Activated naive CD4-positive, alpha-beta T cell treated with anti-CD3 and anti-CD28 coated beads, Interleukin-2, amount 50 U/mL, for 72 hours (primary cell): Measurements from ENCODE around the gene KRT81. TPM values are rescaled to one million over a fixed set of nuclear protein-coding genes. Genes with fewer than 3 reads are reported as not detected.
A peak's percentile ranks its signal among the peaks of the same experiment; 100 is the strongest.
"Not testable (repeated sequence)": the region's sequence is repeated elsewhere in the genome, so short reads cannot be mapped to it uniquely, and the experiment has no call there.

Experiments
- ATAC-seq, 2 donors: fragments of 150-1000 bp; cut with Tn5 transposase; 2 replicates each; pipeline ENCODE4 v1.10.0; 2021; ENCODE audit warnings: mild to moderate bottlenecking in 2 of 2, moderate library complexity in 2 of 2
- DNase-seq, 2 donors: peaks; one replicate each; pipeline ENCODE4 v3.0.0; 2021 to 2022; ENCODE audit warnings: low spot score in 2 of 2
- H3K27ac Mint-ChIP-seq, 2 donors: one replicate each; pipeline ENCODE4 v1.8.0; 2022; ENCODE audit warnings: mild to moderate bottlenecking in 2 of 2, mixed read lengths in 2 of 2
- H3K36me3 Mint-ChIP-seq, 2 donors: one replicate each; pipeline ENCODE4 v1.8.0; 2022; ENCODE audit warnings: mixed read lengths in 2 of 2
- H3K9me3 Mint-ChIP-seq, 2 donors: one replicate each; pipeline ENCODE4 v1.8.0; 2022; ENCODE audit warnings: mixed read lengths in 2 of 2
- total RNA-seq, 2 donors: library from RNA; stranded (reverse); gene quantifications; one replicate each; pipeline ENCODE4 v1.2.3, GENCODE V29; 2022

KRT81 gene
- total RNA-seq, 2 donors from 2014 or later, result not detected

- ATAC-seq (no peak), DNase-seq (no peak)
- peaks cover 0 to 4% of the 10 kb centered on the region in 2 donors for H3K36me3 Mint-ChIP-seq
- H3K27ac Mint-ChIP-seq, result no peak overlapping the region
- no peaks in the 10 kb centered on the region for H3K9me3 Mint-ChIP-seq
Observed at GRCh38 chr12:52306731-52307130, 15.4 kb upstream of the KRT81 start.

GRCh38 chr12:52305921-52306705 lies 14.8 kb upstream of the KRT81 start:
- no peaks in the 10 kb centered on the region for H3K9me3 Mint-ChIP-seq
- H3K36me3 Mint-ChIP-seq, result peaks cover 0 to 4% of the 10 kb centered on the region in 2 donors
- no peak overlapping the region for H3K27ac Mint-ChIP-seq
- peak in 1 of 2 donors; percentile 21 for DNase-seq
- no peak for ATAC-seq

- H3K27ac Mint-ChIP-seq, result not testable (repeated sequence)
Observed at GRCh38 chr12:52304941-52305411, 13.6 kb upstream of the KRT81 start.

GRCh38 chr12:52302242-52302914 lies 11.0 kb upstream of the KRT81 start:
- not testable (repeated sequence) for ATAC-seq, H3K36me3 Mint-ChIP-seq, H3K27ac Mint-ChIP-seq, H3K9me3 Mint-ChIP-seq, DNase-seq

More at GRCh38 chr12:52304941-52305411, 13.6 kb upstream of the KRT81 start:
- H3K36me3 Mint-ChIP-seq, DNase-seq, H3K9me3 Mint-ChIP-seq: not testable (repeated sequence)
- ATAC-seq, result peak; percentile 44 to 57

- not testable (repeated sequence) for ATAC-seq, H3K36me3 Mint-ChIP-seq, DNase-seq, H3K9me3 Mint-ChIP-seq, H3K27ac Mint-ChIP-seq
Observed at GRCh38 chr12:52301721-52302120, 10.4 kb upstream of the KRT81 start.

- H3K9me3 Mint-ChIP-seq, result no peaks in the 10 kb centered on the region
- ATAC-seq (no peak), DNase-seq (peak in 1 of 2 donors; percentile 26)
- no peak overlapping the region for H3K27ac Mint-ChIP-seq
- H3K36me3 Mint-ChIP-seq, result no peaks in the 10 kb centered on the region
Observed at GRCh38 chr12:52300796-52301691, 9.7 kb upstream of the KRT81 start.

- DNase-seq (no peak), ATAC-seq (no peak)
- Mint-ChIP-seq H3K36me3 (no peaks in the 10 kb centered on the region), H3K27ac (no peak overlapping the region), H3K9me3 (no peaks in the 10 kb centered on the region)
Observed at GRCh38 chr12:52298677-52299190, 7.4 kb upstream of the KRT81 start.

GRCh38 chr12:52296572-52297215 lies 5.4 kb upstream of the KRT81 start:
- Mint-ChIP-seq H3K27ac (no peak overlapping the region), H3K36me3 (no peaks in the 10 kb centered on the region), H3K9me3 (no peaks in the 10 kb centered on the region)
- ATAC-seq, result no peak
- peak in 1 of 2 donors; percentile 20 for DNase-seq

GRCh38 chr12:52295663-52296062 lies 4.3 kb upstream of the KRT81 start:
- Mint-ChIP-seq H3K36me3 (no peaks in the 10 kb centered on the region), H3K9me3 (no peaks in the 10 kb centered on the region), H3K27ac (no peak overlapping the region)
- DNase-seq (peak in 1 of 2 donors; percentile 20), ATAC-seq (no peak)

- DNase-seq (no peak), ATAC-seq (no peak)
- H3K9me3 Mint-ChIP-seq, result no peaks in the 10 kb centered on the region
- H3K36me3 Mint-ChIP-seq, result no peaks in the 10 kb centered on the region
- H3K27ac Mint-ChIP-seq, result no peak overlapping the region
Observed at GRCh38 chr12:52294803-52295202, 3.5 kb upstream of the KRT81 start.

- DNase-seq (peak in 1 of 2 donors; percentile 18), ATAC-seq (no peak)
- H3K27ac Mint-ChIP-seq, result no peak overlapping the region
- H3K36me3 Mint-ChIP-seq, result no peaks in the 10 kb centered on the region
- H3K9me3 Mint-ChIP-seq, result no peaks in the 10 kb centered on the region
Observed at GRCh38 chr12:52293926-52294325, 2.6 kb upstream of the KRT81 start.

- H3K27ac Mint-ChIP-seq, result not testable (repeated sequence)
Observed at GRCh38 chr12:52290483-52291134, 725 bp downstream of the KRT81 start.

GRCh38 chr12:52287816-52288805 lies 3.2 kb downstream of the KRT81 start:
- peak overlapping the region; percentile 23 to 42 for H3K27ac Mint-ChIP-seq
- H3K36me3 Mint-ChIP-seq, DNase-seq, H3K9me3 Mint-ChIP-seq: not testable (repeated sequence)
- peak; percentile 22 to 40 for ATAC-seq

More at GRCh38 chr12:52290483-52291134, 725 bp downstream of the KRT81 start:
- not testable (repeated sequence) for H3K9me3 Mint-ChIP-seq, DNase-seq, H3K36me3 Mint-ChIP-seq, ATAC-seq

- not testable (repeated sequence) for DNase-seq, H3K27ac Mint-ChIP-seq, ATAC-seq, H3K36me3 Mint-ChIP-seq, H3K9me3 Mint-ChIP-seq
Observed at GRCh38 chr12:52286857-52287785, 4.2 kb downstream of the KRT81 start.
